Fibroblast of lung (primary cell): ENCODE results near the gene RASL11A. TPM values are rescaled to one million over a fixed set of nuclear protein-coding genes. Genes with fewer than 3 reads are reported as not detected.

ENCODE experiments used
- DNase-seq, 2 donors: peaks; one replicate each; pipeline versions ENCODE4 v3.0.0 to v3.0.0-alpha.2; 2010; ENCODE audit warnings: low read depth in 2 of 2
- H2AFZ ChIP-seq: 2 replicates; pipeline ENCODE4 v1.5.1; 2012; ENCODE audit warnings: low read length, control low read depth, inconsistent platforms
- H3K27ac ChIP-seq: 2 replicates; pipeline ENCODE4 v1.5.1; 2011; ENCODE audit warnings: low read length, control low read depth; ENCODE audit not compliant: insufficient read depth
- H3K27me3 ChIP-seq: 2 replicates; pipeline ENCODE4 v1.5.1; 2011; ENCODE audit warnings: mild to moderate bottlenecking, low read length; ENCODE audit not compliant: control insufficient read depth, insufficient read depth
- H3K36me3 ChIP-seq: 2 replicates; pipeline ENCODE4 v1.5.1; 2011; ENCODE audit warnings: low read length; ENCODE audit not compliant: control insufficient read depth, insufficient read depth
- H3K4me1 ChIP-seq: 2 replicates; pipeline ENCODE4 v1.5.1; 2011; ENCODE audit warnings: low read length; ENCODE audit not compliant: control insufficient read depth, insufficient read depth; ENCODE audit errors: extremely low read depth
- H3K4me2 ChIP-seq: 2 replicates; pipeline ENCODE4 v1.5.1; 2011; ENCODE audit warnings: low read length, control low read depth; ENCODE audit not compliant: insufficient read depth; ENCODE audit errors: extremely low read depth
- H3K4me3 ChIP-seq, 4 experiments: fragments of 200-600 bp in 1 of 4; sonication (generic) in 1 of 4; replicated peaks in 1 of 4; 2 replicates each; pipeline ENCODE4 v1.5.1; 2011 to 2016; ENCODE audit warnings: low read length in 4 of 4, low read depth in 3 of 4, mild to moderate bottlenecking in 3 of 4, control low read depth in 2 of 4, inconsistent platforms in 1 of 4, mixed read lengths in 1 of 4; ENCODE audit not compliant: insufficient read depth in 1 of 4; ENCODE audit errors: control extremely low read depth in 1 of 4
- H3K79me2 ChIP-seq: 2 replicates; pipeline ENCODE4 v1.5.1; 2012; ENCODE audit warnings: mild to moderate bottlenecking, low read length, inconsistent platforms; ENCODE audit not compliant: control insufficient read depth, insufficient read depth
- H3K9ac ChIP-seq: 2 replicates; pipeline ENCODE4 v1.5.1; 2011; ENCODE audit warnings: mild to moderate bottlenecking, low read length, control low read depth; ENCODE audit not compliant: insufficient read depth
- H3K9me3 ChIP-seq: 2 replicates; pipeline ENCODE4 v1.5.1; 2012; ENCODE audit warnings: low read depth, low read length; ENCODE audit not compliant: control insufficient read depth, insufficient read depth
- H4K20me1 ChIP-seq: 2 replicates; pipeline ENCODE4 v1.5.1; 2011; ENCODE audit warnings: low read length; ENCODE audit not compliant: control insufficient read depth, insufficient read depth; ENCODE audit errors: extremely low read depth
- EZH2 ChIP-seq: IDR thresholded peaks from 2 replicates; pipeline ENCODE4 v1.5.1; 2012; ENCODE audit warnings: low read length, control low read depth, mild to moderate bottlenecking; ENCODE audit errors: missing control alignments
- polyA plus RNA-seq, 2 donors: library from polyadenylated mRNA; depleted of rRNA in 1 of 2; stranded (reverse) in 1 of 2; unstranded in 1 of 2; fragments of >200 nt; gene quantifications; 2 replicates each; pipeline ENCODE4 v1.2.1, GENCODE V29; 2011 to 2012; ENCODE audit warnings: missing spikeins in 1 of 2
- total RNA-seq: library from RNA; depleted of rRNA; stranded (reverse); fragments of >200 nt; gene quantifications from 2 replicates; pipeline ENCODE4 v1.2.1, GENCODE V29; 2014
- TF ChIP-seq, protein P1 (sequence below), 2 donors: IDR thresholded peaks in 1 of 2; conservative IDR thresholded peaks in 1 of 2; 1 replicate in 1 of 2; 2 replicates in 1 of 2; pipeline ENCODE4 v1.5.1; 2011 to 2012; ENCODE audit warnings: low read length in 2 of 2, control low read depth in 1 of 2, inconsistent platforms in 1 of 2, low read depth in 1 of 2, mild to moderate bottlenecking in 1 of 2

RASL11A gene
- total and polyA plus RNA-seq, 2 donors (not counting 1 experiment from before 2014, with no cell fraction given), result 10.4 to 73.5 TPM

- H2AFZ ChIP-seq, result no peak overlapping the region
- TF ChIP-seq EZH2, result no peak
- TF ChIP-seq, protein P1, sequence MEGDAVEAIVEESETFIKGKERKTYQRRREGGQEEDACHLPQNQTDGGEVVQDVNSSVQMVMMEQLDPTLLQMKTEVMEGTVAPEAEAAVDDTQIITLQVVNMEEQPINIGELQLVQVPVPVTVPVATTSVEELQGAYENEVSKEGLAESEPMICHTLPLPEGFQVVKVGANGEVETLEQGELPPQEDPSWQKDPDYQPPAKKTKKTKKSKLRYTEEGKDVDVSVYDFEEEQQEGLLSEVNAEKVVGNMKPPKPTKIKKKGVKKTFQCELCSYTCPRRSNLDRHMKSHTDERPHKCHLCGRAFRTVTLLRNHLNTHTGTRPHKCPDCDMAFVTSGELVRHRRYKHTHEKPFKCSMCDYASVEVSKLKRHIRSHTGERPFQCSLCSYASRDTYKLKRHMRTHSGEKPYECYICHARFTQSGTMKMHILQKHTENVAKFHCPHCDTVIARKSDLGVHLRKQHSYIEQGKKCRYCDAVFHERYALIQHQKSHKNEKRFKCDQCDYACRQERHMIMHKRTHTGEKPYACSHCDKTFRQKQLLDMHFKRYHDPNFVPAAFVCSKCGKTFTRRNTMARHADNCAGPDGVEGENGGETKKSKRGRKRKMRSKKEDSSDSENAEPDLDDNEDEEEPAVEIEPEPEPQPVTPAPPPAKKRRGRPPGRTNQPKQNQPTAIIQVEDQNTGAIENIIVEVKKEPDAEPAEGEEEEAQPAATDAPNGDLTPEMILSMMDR (conservative IDR thresholded peaks at IDR 0.05 in 1 of 2, IDR thresholded peaks at IDR 0.05 in 1 of 2; ENCODE audit: low read depth in 1 of 2, low read length in 2 of 2), result no peak
- H3K27me3 ChIP-seq, result no peaks in the 10 kb centered on the region
- H3K27ac ChIP-seq, result no peak overlapping the region
- no peaks in the 10 kb centered on the region for H3K79me2 ChIP-seq
- H3K9ac ChIP-seq, result no peak overlapping the region
- H3K4me1 ChIP-seq, result peaks cover 9% of the 10 kb centered on the region
- H3K9me3 ChIP-seq, result no peaks in the 10 kb centered on the region
- no peak overlapping the region for H3K4me2 ChIP-seq
- DNase-seq, result no peak
- H4K20me1 ChIP-seq, result no peaks in the 10 kb centered on the region
- H3K36me3 ChIP-seq, result no peaks in the 10 kb centered on the region
- no peak overlapping the region for H3K4me3 ChIP-seq
Observed at GRCh38 chr13:27267596-27267995, 3.0 kb upstream of the RASL11A start.

DNA sequence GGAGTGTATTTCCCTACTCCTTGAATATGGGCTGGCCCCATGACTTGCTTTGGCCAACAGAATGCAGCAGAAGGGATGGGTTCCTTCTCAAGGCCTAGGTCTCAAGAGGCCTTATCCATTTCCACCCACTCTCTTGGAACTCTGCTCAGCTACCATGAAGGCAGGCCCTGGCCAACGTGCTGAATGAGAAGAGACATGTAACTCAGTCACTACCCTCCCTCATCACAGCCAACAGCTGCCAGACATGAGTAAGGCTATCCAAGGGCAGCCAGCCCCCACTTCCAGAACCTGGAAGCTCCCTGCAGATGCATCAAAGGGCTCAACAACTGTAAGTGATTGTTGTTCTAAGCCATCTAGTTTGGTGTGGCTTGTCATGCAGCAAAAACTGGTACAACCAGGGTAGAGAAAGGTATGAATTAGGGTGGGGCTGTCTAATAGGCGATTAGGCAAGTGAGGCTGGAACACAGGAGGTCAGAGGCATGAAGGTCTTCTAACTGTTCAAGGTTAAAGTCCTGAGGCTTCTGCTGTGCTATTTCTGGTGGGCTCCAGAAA lies 1.4 kb upstream of the RASL11A start:
- H2AFZ ChIP-seq, result no peak overlapping the region
- H3K36me3 ChIP-seq, result no peaks in the 10 kb centered on the region
- no peaks in the 10 kb centered on the region for H4K20me1 ChIP-seq
- no peak overlapping the region for H3K4me3 ChIP-seq
- H3K9me3 ChIP-seq, result no peaks in the 10 kb centered on the region
- H3K4me2 ChIP-seq, result no peak overlapping the region
- no peaks in the 10 kb centered on the region for H3K79me2 ChIP-seq
- no peaks in the 10 kb centered on the region for H3K27me3 ChIP-seq
- H3K27ac ChIP-seq, result no peak overlapping the region
- peaks cover 13% of the 10 kb centered on the region for H3K4me1 ChIP-seq
- TF ChIP-seq, protein P1 (conservative IDR thresholded peaks at IDR 0.05 in 1 of 2, IDR thresholded peaks at IDR 0.05 in 1 of 2; ENCODE audit: low read depth in 1 of 2, low read length in 2 of 2), result no peak
- no peak for TF ChIP-seq EZH2
- no peak overlapping the region for H3K9ac ChIP-seq
- no peak for DNase-seq

- no peaks in the 10 kb centered on the region for H3K27me3 ChIP-seq
- H3K9ac ChIP-seq, result peak overlapping the region; percentile 82
- H3K4me1 ChIP-seq, result peaks cover 9% of the 10 kb centered on the region
- H3K4me2 ChIP-seq, result peak overlapping the region; percentile 86
- peak overlapping the region; percentile 77 for H3K27ac ChIP-seq
- H3K36me3 ChIP-seq, result no peaks in the 10 kb centered on the region
- DNase-seq, result no peak
- no peak overlapping the region for H2AFZ ChIP-seq
- no peak for TF ChIP-seq EZH2
- TF ChIP-seq, protein P1 (conservative IDR thresholded peaks at IDR 0.05 in 1 of 2, IDR thresholded peaks at IDR 0.05 in 1 of 2; ENCODE audit: low read depth in 1 of 2, low read length in 2 of 2), result no peak
- peak overlapping the region; percentile 70 to 94 (median 78) for H3K4me3 ChIP-seq
- H3K9me3 ChIP-seq, result no peaks in the 10 kb centered on the region
- no peaks in the 10 kb centered on the region for H3K79me2 ChIP-seq
- H4K20me1 ChIP-seq, result no peaks in the 10 kb centered on the region
Observed at GRCh38 chr13:27271570-27272096, 1.0 kb downstream of the RASL11A start.
